ENCODE results near the gene EPHA3.

Gene EPHA3

GRCh38 chr3:89527736-89528305 is 420.4 kb downstream of the EPHA3 start:
- TF ChIP-seq REST (IDR thresholded peaks at IDR 0.05; ENCODE audit: insufficient replicate concordance, low read depth) (no peak), SPI1 (IDR thresholded peaks at IDR 0.05; ENCODE audit: borderline replicate concordance, low read depth) (no peak), CTCF (IDR thresholded peaks at IDR 0.05; ENCODE audit: insufficient read depth, low read length) (no peak), GABPA (IDR thresholded peaks at IDR 0.05; ENCODE audit: low read depth) (no peak), POLR2AphosphoS5 (IDR thresholded peaks at IDR 0.05; ENCODE audit: low read depth) (no peak)
- no peak for DNase-seq (ENCODE audit: low read depth in 1 of 2, low spot score in 1 of 2)
- no peak overlapping the region for H3K27ac ChIP-seq (replicated peaks)
- H3K27me3 ChIP-seq (ENCODE audit: insufficient read depth, poor library complexity, severe bottlenecking) = no peaks in the 10 kb centered on the region
- no peak overlapping the region for H3K4me3 ChIP-seq (replicated peaks; ENCODE audit: insufficient read depth, low read length)

Data from HL-60 (cell line).